Heart left ventricle (tissue), 13 donors: ENCODE measurements around the gene ARL8A.

Source experiments
- CTCF ChIP-seq, 12 donors: fragments of 200-600 bp; sonication (generic) in 4 of 12; IDR thresholded peaks; one replicate each; pipeline versions ENCODE4 v1.5.0 to v1.8.0; 2018 to 2022; ENCODE audit warnings: antibody characterized with exemption in 12 of 12, mild to moderate bottlenecking in 5 of 12
- POLR2A ChIP-seq, 2 donors: fragments of 450-650 bp; IDR thresholded peaks; one replicate each; pipeline ENCODE4 v1.6.1; 2017; ENCODE audit warnings: antibody characterized with exemption in 2 of 2, mild to moderate bottlenecking in 2 of 2, moderate library complexity in 2 of 2
- donor health status: ischemic (EF 13 %, LVEDD 7.1; RV severe dilation, severe dysfunction).
- donor health status: DM: no; HTN: yes; CAD: no.
- donor health status: DM: no; HTN: no; CAD: no.
- donor health status: ischemic (EF 25% LVEDD 6.9; RV normal size, moderate dysfunction).
- donor health status: ischemic (EF 25% LVEDD 5.7; RV mildly dilated, moderate dysfunction).
- donor health status: ischemic (EF 35%, LVEDD 5.7; RV mildly dilated, moderate dysfunction).
- donor health status: nonischemic (EF 11% LVEDD 7.7; RV severe dilation, severe dysfunction).
- donor health status: DM: yes; HTN: yes; CAD: no.
- donor health status: PGD.
- donor health status: ischemic (EF 29% LVEDD 5.4; RV normal size, mild dysfunction).
- donor health status: nonischemic (EF 23%, LVEDD 6.1; RV moderate dilation, normal function).

- TF ChIP-seq CTCF (IDR thresholded peaks at IDR 0.05): no peak
- no peak for TF ChIP-seq POLR2A (IDR thresholded peaks at IDR 0.05)
Measured at GRCh38 chr1:202181586-202181985, 37.0 kb upstream of the ARL8A start.
